Heart right ventricle (tissue), 16 donors: ENCODE measurements around the gene FOXN3. TPM values are rescaled to one million over a fixed set of nuclear protein-coding genes. Genes with fewer than 3 reads are reported as not detected.
A peak's percentile ranks its signal among the peaks of the same experiment; 100 is the strongest.

ENCODE experiments used
- ATAC-seq, 8 donors: fragments of 200-7000 bp; cut with Tn5 transposase; one replicate each; pipeline ENCODE4 v1.9.1; 2020; ENCODE audit warnings: mild to moderate bottlenecking in 8 of 8, moderate library complexity in 8 of 8, moderate number of reproducible peaks in 1 of 8
- DNase-seq, 2 donors: peaks; one replicate each; pipeline ENCODE4 v3.0.0-alpha.2; 2020
- H3K27ac ChIP-seq, 10 donors: fragments of 200-600 bp; sonication (generic) in 2 of 10; one replicate each; pipeline versions ENCODE4 v1.5.0 to v1.8.0; 2020 to 2022; ENCODE audit warnings: mild to moderate bottlenecking in 3 of 10
- H3K27me3 ChIP-seq, 7 donors: fragments of 200-600 bp; one replicate each; pipeline ENCODE4 v1.8.0; 2021 to 2022; ENCODE audit warnings: mild to moderate bottlenecking in 2 of 7
- H3K36me3 ChIP-seq, 9 donors: fragments of 200-600 bp; sonication (generic) in 1 of 9; one replicate each; pipeline versions ENCODE4 v1.5.0 to v1.8.0; 2020 to 2022; ENCODE audit warnings: mild to moderate bottlenecking in 2 of 9
- H3K4me1 ChIP-seq, 9 donors: fragments of 200-600 bp; sonication (generic) in 1 of 9; one replicate each; pipeline versions ENCODE4 v1.5.0 to v1.8.0; 2020 to 2022; ENCODE audit warnings: mild to moderate bottlenecking in 4 of 9
- H3K4me3 ChIP-seq, 10 donors: fragments of 200-600 bp; sonication (generic) in 2 of 10; one replicate each; pipeline versions ENCODE4 v1.5.0 to v1.8.0; 2020 to 2022; ENCODE audit warnings: mild to moderate bottlenecking in 7 of 10, moderate library complexity in 2 of 10
- H3K9me3 ChIP-seq, 11 donors: fragments of 200-600 bp in 10 of 11; sonication (generic) in 2 of 11; one replicate each; pipeline versions ENCODE4 v1.5.0 to v1.8.0; 2013 to 2022; ENCODE audit warnings: mild to moderate bottlenecking in 2 of 11, control low read depth in 1 of 11, moderate library complexity in 1 of 11
- CTCF ChIP-seq, 9 donors: fragments of 200-600 bp; sonication (generic) in 2 of 9; IDR thresholded peaks; one replicate each; pipeline versions ENCODE4 v1.5.0 to v1.8.0; 2021 to 2022; ENCODE audit warnings: antibody characterized with exemption in 9 of 9, mild to moderate bottlenecking in 5 of 9, moderate library complexity in 1 of 9
- WGBS, 2 donors: extraction: QIAGEN DNeasy Blood & Tissue Kit; methylation state at CpG; one replicate each; pipeline ENCODE4 v1.1.7; 2013; ENCODE audit warnings: inconsistent platforms in 1 of 2; 5-methylcytosine and 5-hydroxymethylcytosine counted together
- intact Hi-C, 10 donors: fragments of 100-400 bp; cut with DNase I; formaldehyde crosslinking; loops; one replicate each; pipeline versions ENCODE4 v1.11.1 to v1.14.2; 2022
- polyA plus RNA-seq, 2 donors: library from polyadenylated mRNA; stranded (reverse); fragments of 200-250 nt; gene quantifications; one replicate each; pipeline ENCODE4 v1.2.3, GENCODE V29; 2013
- total RNA-seq, 10 donors: library from RNA; stranded (reverse); fragmentation: NEBNext Ultra II Directional in 3 of 10; extraction: Animal tissue kit (Norgen Biotek cat#: 25700) in 3 of 10; gene quantifications; one replicate each; pipeline versions ENCODE4 v1.2.1 to v1.2.4, GENCODE V29; 2021 to 2023
- donor health status: Arrhythmogenic right ventricular cardiomyopathy.
- donor health status: ischemic (EF 13 %, LVEDD 7.1; RV severe dilation, severe dysfunction).
- donor health status: healthy with polysubstance abuse.
- donor health status: DM: no; HTN: yes; CAD: no.
- donor health status: DM: no; HTN: no; CAD: no.
- donor health status: ischemic (EF 25% LVEDD 6.9; RV normal size, moderate dysfunction).
- donor health status: ischemic (EF 25% LVEDD 5.7; RV mildly dilated, moderate dysfunction).
- donor health status: healthy.
- donor health status: DM: yes; HTN: yes; CAD: no.
- donor health status: Ischemic cardiomyopathy.
- donor health status: ischemic (EF 35%, LVEDD 5.7; RV mildly dilated, moderate dysfunction).
- donor health status: nonischemic (EF 11% LVEDD 7.7; RV severe dilation, severe dysfunction).
- donor health status: DM: yes; HTN: yes; CAD: no.
- donor health status: PGD.
- donor health status: ischemic (EF 29% LVEDD 5.4; RV normal size, mild dysfunction).
- donor health status: nonischemic (EF 23%, LVEDD 6.1; RV moderate dilation, normal function).

FOXN3 gene
- total and polyA plus RNA-seq, 12 donors: 13.0 to 150 (median 107) TPM

GRCh38 chr14:89442280-89442679 lies 25.2 kb upstream of the FOXN3 start:
- 85 to 94% methylated on average over 4 of the region's 4 CpGs for WGBS, 2 donors
- H3K27me3 ChIP-seq: no peaks in the 10 kb centered on the region
- no peak for DNase-seq

GRCh38 chr14:89440986-89441909 lies 24.2 kb upstream of the FOXN3 start:
- no peaks in the 10 kb centered on the region for H3K9me3 ChIP-seq
- TF ChIP-seq CTCF (IDR thresholded peaks at IDR 0.05): no peak
- DNase-seq (no peak), ATAC-seq (no peak)
- WGBS, 2 donors: 84 to 86% methylated on average over 11 of the region's 11 CpGs
- H3K4me3 ChIP-seq: no peak overlapping the region
- peaks cover 0 to 38% (median 22%) of the 10 kb centered on the region in 9 donors for H3K4me1 ChIP-seq
- intact Hi-C loops: loop anchor here in 1 of 10 donors (10.0 kb wide), 1 partner anchor 334 kb away; no protein-coding TSS in a partner anchor
- H3K27me3 ChIP-seq: no peaks in the 10 kb centered on the region
- H3K36me3 ChIP-seq: no peaks in the 10 kb centered on the region
- H3K27ac ChIP-seq: no peak overlapping the region

More at GRCh38 chr14:89442280-89442679, 25.2 kb upstream of the FOXN3 start:
- peaks cover 0 to 49% (median 22%) of the 10 kb centered on the region in 9 donors for H3K4me1 ChIP-seq
- H3K27ac ChIP-seq: no peak overlapping the region
- H3K36me3 ChIP-seq: no peaks in the 10 kb centered on the region
- intact Hi-C loops: loop anchor here in 1 of 10 donors (10.0 kb wide), 1 partner anchor 333 kb away; no protein-coding TSS in a partner anchor
- H3K9me3 ChIP-seq: no peaks in the 10 kb centered on the region
- no peak overlapping the region for H3K4me3 ChIP-seq
- ATAC-seq: peak in 2 of 8 donors; percentile 4 to 34
- TF ChIP-seq CTCF (IDR thresholded peaks at IDR 0.05): no peak

DNA sequence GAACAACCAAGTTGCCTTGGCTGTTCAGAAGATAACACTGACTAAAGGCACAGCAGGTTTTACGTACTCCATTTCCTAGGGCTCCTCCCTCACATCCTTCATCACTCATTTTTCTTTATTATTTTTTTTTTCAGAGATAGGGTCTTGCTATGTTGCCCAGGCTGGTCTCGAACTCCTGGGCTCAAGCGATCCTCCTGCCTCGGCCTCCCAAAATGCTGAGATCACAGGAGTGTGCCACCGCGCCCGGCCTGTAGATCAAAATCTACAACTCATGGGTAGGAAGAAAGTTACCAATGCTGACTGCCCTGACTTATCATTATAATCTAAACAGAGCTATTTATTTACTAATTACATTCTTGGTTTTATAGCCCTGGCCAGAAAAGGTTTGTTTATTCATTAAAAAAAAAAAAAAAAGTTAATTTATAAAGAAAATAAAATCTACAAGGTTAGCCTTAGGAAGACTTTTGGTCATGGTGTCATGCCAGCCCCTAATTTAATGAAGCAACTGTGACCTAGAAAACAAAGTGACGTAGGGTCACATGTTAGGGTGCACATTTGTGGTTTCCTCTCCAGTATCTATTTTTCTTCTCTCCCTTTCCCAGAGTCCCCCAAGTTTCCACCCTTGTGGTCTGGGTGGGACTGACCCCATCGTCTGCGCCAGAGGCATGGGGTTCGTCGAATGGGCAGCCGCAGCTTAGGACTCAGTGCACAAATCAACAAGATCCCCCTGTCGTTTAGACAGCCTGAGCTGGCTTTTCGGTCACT lies 19.0 kb upstream of the FOXN3 start:
- no peak for TF ChIP-seq CTCF (IDR thresholded peaks at IDR 0.05)
- no peaks in the 10 kb centered on the region for H3K27me3 ChIP-seq
- 86 to 89% methylated on average over 15 of the region's 15 CpGs for WGBS, 2 donors
- intact Hi-C loops: no loop called here
- no peak for DNase-seq
- no peak overlapping the region for H3K27ac ChIP-seq
- H3K36me3 ChIP-seq: no peaks in the 10 kb centered on the region
- H3K4me3 ChIP-seq: no peak overlapping the region
- H3K4me1 ChIP-seq: peaks cover 0 to 14% (median 3%) of the 10 kb centered on the region in 9 donors
- ATAC-seq: no peak
- no peaks in the 10 kb centered on the region for H3K9me3 ChIP-seq

GRCh38 chr14:89435492-89435891 lies 18.5 kb upstream of the FOXN3 start:
- Histone ChIP-seq H3K36me3 (no peaks in the 10 kb centered on the region), H3K9me3 (no peaks in the 10 kb centered on the region), H3K4me1 (peaks cover 0 to 19% (median 8%) of the 10 kb centered on the region in 9 donors), H3K27me3 (no peaks in the 10 kb centered on the region), H3K27ac (peak overlapping the region in 1 of 10 donors; percentile 1), H3K4me3 (no peak overlapping the region)
- no peak for TF ChIP-seq CTCF (IDR thresholded peaks at IDR 0.05)
- WGBS, 2 donors: 90 to 93% methylated on average over 7 of the region's 7 CpGs
- intact Hi-C loops: no loop called here
- ATAC-seq (peak in 1 of 8 donors; percentile 33), DNase-seq (no peak)
